RWPE2 (cell line): ENCODE results near the gene GRSF1.
"Not testable (repeated sequence)": the region's sequence is repeated elsewhere in the genome, so short reads cannot be mapped to it uniquely, and the experiment has no call there.

Experiments
- ATAC-seq: fragments of 200-7000 bp; cut with Tn5 transposase; 3 replicates; pipeline ENCODE4 v1.9.1; 2021; ENCODE audit warnings: low read depth
- DNase-seq: peaks from one replicate; pipeline ENCODE4 v3.0.0-alpha.2; 2020; ENCODE audit warnings: low spot score
- H3K27ac ChIP-seq: fragments of 450-650 bp; 2 replicates; pipeline ENCODE4 v1.5.1; 2017; ENCODE audit warnings: mild to moderate bottlenecking; ENCODE audit not compliant: poor library complexity, severe bottlenecking
- H3K27me3 ChIP-seq: fragments of 250-450 bp; sonication (Bioruptor Pico); 2 replicates; pipeline ENCODE4 v1.5.1; 2021; ENCODE audit warnings: mild to moderate bottlenecking, moderate library complexity; ENCODE audit not compliant: insufficient read depth, poor library complexity, severe bottlenecking
- H3K36me3 ChIP-seq: fragments of 250-450 bp; sonication (Bioruptor Pico); 2 replicates; pipeline ENCODE4 v1.5.1; 2020; ENCODE audit warnings: low read depth, mild to moderate bottlenecking, moderate library complexity
- H3K4me1 ChIP-seq: fragments of 250-450 bp; sonication (Bioruptor Pico); 2 replicates; pipeline ENCODE4 v1.5.1; 2021; ENCODE audit warnings: mild to moderate bottlenecking, moderate library complexity; ENCODE audit not compliant: insufficient read depth, poor library complexity, severe bottlenecking
- H3K4me3 ChIP-seq: fragments of 250-450 bp; sonication (Bioruptor Pico); 2 replicates; pipeline ENCODE4 v1.5.1; 2021; ENCODE audit warnings: mild to moderate bottlenecking, moderate library complexity; ENCODE audit not compliant: severe bottlenecking
- H3K9me3 ChIP-seq: fragments of 250-450 bp; sonication (Bioruptor Pico); 2 replicates; pipeline ENCODE4 v1.5.1; 2021; ENCODE audit warnings: mild to moderate bottlenecking, moderate library complexity; ENCODE audit not compliant: severe bottlenecking
- CTCF ChIP-seq: fragments of 450-650 bp; IDR thresholded peaks from one replicate; pipeline ENCODE4 v1.5.1; 2017; ENCODE audit warnings: mild to moderate bottlenecking, moderate library complexity; ENCODE audit not compliant: poor library complexity, severe bottlenecking

The GRSF1 gene

GRCh38 chr4:70783096-70783495 is 56.6 kb downstream of the GRSF1 start:
- H3K36me3 ChIP-seq = peaks cover 39% of the 10 kb centered on the region

GRCh38 chr4:70778888-70779422 is 60.7 kb downstream of the GRSF1 start:
- DNase-seq (no peak), ATAC-seq (no peak)
- no peak for TF ChIP-seq CTCF
- H3K27me3 ChIP-seq = no peaks in the 10 kb centered on the region
- no peaks in the 10 kb centered on the region for H3K9me3 ChIP-seq
- no peak overlapping the region for H3K4me3 ChIP-seq
- H3K27ac ChIP-seq = no peak overlapping the region
- no peaks in the 10 kb centered on the region for H3K4me1 ChIP-seq
- peaks cover 34% of the 10 kb centered on the region for H3K36me3 ChIP-seq

More at GRCh38 chr4:70783096-70783495, 56.6 kb downstream of the GRSF1 start:
- H3K4me3 ChIP-seq = no peak overlapping the region
- H3K27ac ChIP-seq = no peak overlapping the region
- no peak for ATAC-seq
- no peaks in the 10 kb centered on the region for H3K4me1 ChIP-seq
- no peaks in the 10 kb centered on the region for H3K9me3 ChIP-seq
- DNase-seq = no peak
- no peak for TF ChIP-seq CTCF
- no peaks in the 10 kb centered on the region for H3K27me3 ChIP-seq

GRCh38 chr4:70772929-70773555 is 66.6 kb downstream of the GRSF1 start:
- Histone ChIP-seq H3K27me3 (no peaks in the 10 kb centered on the region), H3K9me3 (no peaks in the 10 kb centered on the region), H3K36me3 (peaks cover 37% of the 10 kb centered on the region), H3K27ac (no peak overlapping the region), H3K4me1 (no peaks in the 10 kb centered on the region), H3K4me3 (no peak overlapping the region)
- no peak for TF ChIP-seq CTCF
- no peak for ATAC-seq
- DNase-seq = no peak

GRCh38 chr4:70769396-70769795 is 70.3 kb downstream of the GRSF1 start:
- not testable (repeated sequence) for H3K4me1 ChIP-seq, H3K27me3 ChIP-seq, H3K9me3 ChIP-seq, ATAC-seq, DNase-seq, H3K4me3 ChIP-seq, H3K27ac ChIP-seq
- H3K36me3 ChIP-seq = peaks cover 33% of the 10 kb centered on the region

- no peak overlapping the region for H3K27ac ChIP-seq
- no peaks in the 10 kb centered on the region for H3K27me3 ChIP-seq
- ATAC-seq (no peak), DNase-seq (no peak)
- H3K4me3 ChIP-seq = no peak overlapping the region
- H3K4me1 ChIP-seq = no peaks in the 10 kb centered on the region
- TF ChIP-seq CTCF = no peak
- peaks cover 29% of the 10 kb centered on the region for H3K36me3 ChIP-seq
- H3K9me3 ChIP-seq = no peaks in the 10 kb centered on the region
These were observed 71.3 kb downstream of the GRSF1 start for GRCh38 chr4:70768301-70768948.
